ENCODE results near the gene ROCK2. TPM values are rescaled to one million over a fixed set of nuclear protein-coding genes. Genes with fewer than 3 reads are reported as not detected.

Gene ROCK2
- total RNA-seq, 1 donor from 2014 or later = 54.3 TPM

GRCh38 chr2:11314487-11314886 is 29.9 kb downstream of the ROCK2 start:
- peaks cover 33% of the 10 kb centered on the region for H3K4me1 ChIP-seq
- no peak for ATAC-seq

DNA sequence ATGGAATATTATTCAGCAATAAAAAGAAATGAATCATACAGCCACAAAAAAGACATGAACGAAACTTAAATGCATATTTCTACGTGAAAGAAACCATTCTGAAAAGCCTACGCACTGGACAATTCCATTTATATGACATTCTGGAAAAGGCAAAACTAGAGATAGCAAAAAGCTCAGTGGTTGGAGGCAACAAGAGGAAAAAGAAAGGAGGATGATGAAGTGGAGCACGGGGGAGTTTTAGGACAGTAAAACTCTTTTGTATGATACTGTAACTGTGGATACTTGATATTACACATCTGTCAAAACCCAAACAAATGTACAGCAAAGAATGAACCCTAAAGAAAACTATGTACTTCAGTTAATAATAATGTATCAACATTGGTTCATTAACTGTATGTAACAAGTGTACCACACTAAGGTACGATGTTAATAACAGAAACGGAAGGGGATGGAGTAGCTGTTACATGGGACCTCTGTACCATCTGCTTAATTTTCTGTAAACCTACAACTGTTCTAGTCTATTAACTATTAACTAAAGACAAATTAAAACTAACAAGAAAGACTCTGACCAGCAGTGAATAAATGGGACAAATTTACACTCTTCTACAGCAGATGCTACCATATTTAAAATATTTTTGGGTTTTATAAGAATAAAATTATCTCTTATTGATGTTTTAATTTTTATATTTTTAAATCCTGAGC is 31.5 kb downstream of the ROCK2 start:
- H3K36me3 ChIP-seq = no peaks in the 10 kb centered on the region
- intact Hi-C loops (cut with DNase I) = no loop called here
- H3K27ac ChIP-seq = no peak overlapping the region
- no peaks in the 10 kb centered on the region for H3K27me3 ChIP-seq (ENCODE audit: low read depth)
- DNase-seq = no peak
- H3K4me3 ChIP-seq = no peak overlapping the region
- H3K9me3 ChIP-seq = no peaks in the 10 kb centered on the region
- no peak for TF ChIP-seq CTCF (IDR thresholded peaks at IDR 0.05)
- H3K4me1 ChIP-seq = peaks cover 34% of the 10 kb centered on the region
- no peak for ATAC-seq

More at GRCh38 chr2:11314487-11314886, 29.9 kb downstream of the ROCK2 start:
- H3K4me3 ChIP-seq = no peak overlapping the region
- H3K27ac ChIP-seq = no peak overlapping the region
- H3K9me3 ChIP-seq = no peaks in the 10 kb centered on the region
- DNase-seq = no peak
- no peaks in the 10 kb centered on the region for H3K36me3 ChIP-seq
- intact Hi-C loops (cut with DNase I) = no loop called here
- no peak for TF ChIP-seq CTCF (IDR thresholded peaks at IDR 0.05)
- H3K27me3 ChIP-seq (ENCODE audit: low read depth) = no peaks in the 10 kb centered on the region

DNA sequence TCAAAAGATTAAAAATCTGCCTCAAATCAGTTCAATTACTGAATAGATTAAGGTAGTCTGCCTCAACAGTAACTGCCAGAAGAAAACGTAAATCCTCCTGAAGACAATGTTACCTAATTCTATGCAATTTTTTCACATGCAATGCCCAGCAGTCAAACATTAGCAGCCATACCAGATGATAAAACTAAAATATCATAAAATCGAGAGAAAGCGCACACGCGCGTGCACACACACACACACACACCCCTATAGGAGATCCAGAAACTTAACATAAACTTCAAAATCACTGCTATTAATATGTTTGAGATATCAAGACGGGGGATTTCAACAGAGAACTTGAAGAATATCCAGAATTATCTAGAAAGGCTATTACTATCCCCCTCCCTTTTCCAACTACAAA is 32.9 kb downstream of the ROCK2 start:
- intact Hi-C loops (cut with DNase I) = no loop called here
- no peaks in the 10 kb centered on the region for H3K27me3 ChIP-seq (ENCODE audit: low read depth)
- no peaks in the 10 kb centered on the region for H3K36me3 ChIP-seq
- no peak for DNase-seq
- no peaks in the 10 kb centered on the region for H3K9me3 ChIP-seq
- peaks cover 37% of the 10 kb centered on the region for H3K4me1 ChIP-seq
- no peak overlapping the region for H3K4me3 ChIP-seq
- no peak for ATAC-seq
- no peak overlapping the region for H3K27ac ChIP-seq
- no peak for TF ChIP-seq CTCF (IDR thresholded peaks at IDR 0.05)

DNA sequence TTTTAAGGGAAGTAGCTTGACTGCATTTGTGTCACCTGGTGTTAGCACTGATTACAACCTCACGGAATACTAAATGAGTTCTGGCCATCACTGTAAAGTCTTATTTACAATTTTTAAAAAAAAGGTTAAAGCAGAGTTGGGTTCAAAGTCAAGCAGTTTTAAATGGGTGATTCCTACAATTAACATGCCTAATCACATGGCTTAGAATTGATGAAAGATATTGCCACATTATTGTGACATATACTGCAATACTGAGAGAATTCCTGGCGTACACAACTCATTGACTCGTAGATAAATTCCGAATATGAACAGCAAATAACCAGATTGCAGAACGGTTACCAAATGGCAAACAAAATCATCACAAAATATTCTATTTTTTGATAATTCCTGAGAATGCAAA is 34.2 kb downstream of the ROCK2 start:
- intact Hi-C loops (cut with DNase I) = no loop called here
- H3K9me3 ChIP-seq = no peaks in the 10 kb centered on the region
- no peaks in the 10 kb centered on the region for H3K27me3 ChIP-seq (ENCODE audit: low read depth)
- ATAC-seq (no peak), DNase-seq (no peak)
- no peak for TF ChIP-seq CTCF (IDR thresholded peaks at IDR 0.05)
- no peak overlapping the region for H3K4me3 ChIP-seq
- peaks cover 32% of the 10 kb centered on the region for H3K4me1 ChIP-seq
- H3K27ac ChIP-seq = no peak overlapping the region
- no peaks in the 10 kb centered on the region for H3K36me3 ChIP-seq

- Histone ChIP-seq H3K9me3 (no peaks in the 10 kb centered on the region), H3K36me3 (no peaks in the 10 kb centered on the region), H3K4me1 (peaks cover 27% of the 10 kb centered on the region), H3K27me3 (ENCODE audit: low read depth) (no peaks in the 10 kb centered on the region), H3K4me3 (no peak overlapping the region), H3K27ac (no peak overlapping the region)
- DNase-seq = no peak
- intact Hi-C loops (cut with DNase I) = no loop called here
- no peak for ATAC-seq
- TF ChIP-seq CTCF (IDR thresholded peaks at IDR 0.05) = no peak
Measured at GRCh38 chr2:11309706-11310105, 34.7 kb downstream of the ROCK2 start.

All from lower lobe of right lung (tissue), 2 donors.